GM12865 (cell line): ENCODE measurements around the gene CREB1.

Experiments used
- DNase-seq: peaks from one replicate; pipeline ENCODE4 v3.0.0; 2010; ENCODE audit warnings: low read depth
- H3K4me3 ChIP-seq: 2 replicates; pipeline ENCODE4 v1.5.1; 2011; ENCODE audit warnings: mild to moderate bottlenecking, low read depth, low read length, control low read depth
- TF ChIP-seq, protein P1 (sequence below): IDR thresholded peaks from 2 replicates; pipeline ENCODE4 v1.5.1; 2011; ENCODE audit warnings: low read length, control low read depth, low read depth, inconsistent platforms; ENCODE audit not compliant: insufficient read depth; ENCODE audit errors: missing control alignments

CREB1 gene

DNA sequence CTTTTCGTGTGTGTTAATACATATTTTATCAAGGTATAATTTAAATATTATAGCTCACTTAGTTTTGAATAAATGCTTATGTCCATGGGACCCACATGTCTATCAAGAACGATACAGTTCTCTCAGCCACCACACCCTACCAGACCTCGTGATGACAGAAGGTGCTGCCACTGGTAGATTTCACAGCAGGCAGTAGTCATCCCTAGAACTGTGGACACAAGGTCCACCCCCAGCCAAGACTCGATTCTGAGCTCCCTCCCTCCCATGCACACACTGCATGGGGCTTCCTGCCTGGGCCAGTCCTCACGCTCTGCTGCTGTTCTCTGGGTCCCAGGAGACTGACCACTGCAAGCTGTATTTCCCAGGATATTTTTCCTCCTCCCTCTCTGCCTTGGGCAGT lies 26.5 kb upstream of the CREB1 start:
- no peak overlapping the region for H3K4me3 ChIP-seq
- TF ChIP-seq, protein P1, sequence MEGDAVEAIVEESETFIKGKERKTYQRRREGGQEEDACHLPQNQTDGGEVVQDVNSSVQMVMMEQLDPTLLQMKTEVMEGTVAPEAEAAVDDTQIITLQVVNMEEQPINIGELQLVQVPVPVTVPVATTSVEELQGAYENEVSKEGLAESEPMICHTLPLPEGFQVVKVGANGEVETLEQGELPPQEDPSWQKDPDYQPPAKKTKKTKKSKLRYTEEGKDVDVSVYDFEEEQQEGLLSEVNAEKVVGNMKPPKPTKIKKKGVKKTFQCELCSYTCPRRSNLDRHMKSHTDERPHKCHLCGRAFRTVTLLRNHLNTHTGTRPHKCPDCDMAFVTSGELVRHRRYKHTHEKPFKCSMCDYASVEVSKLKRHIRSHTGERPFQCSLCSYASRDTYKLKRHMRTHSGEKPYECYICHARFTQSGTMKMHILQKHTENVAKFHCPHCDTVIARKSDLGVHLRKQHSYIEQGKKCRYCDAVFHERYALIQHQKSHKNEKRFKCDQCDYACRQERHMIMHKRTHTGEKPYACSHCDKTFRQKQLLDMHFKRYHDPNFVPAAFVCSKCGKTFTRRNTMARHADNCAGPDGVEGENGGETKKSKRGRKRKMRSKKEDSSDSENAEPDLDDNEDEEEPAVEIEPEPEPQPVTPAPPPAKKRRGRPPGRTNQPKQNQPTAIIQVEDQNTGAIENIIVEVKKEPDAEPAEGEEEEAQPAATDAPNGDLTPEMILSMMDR = no peak
- DNase-seq = peak; percentile 54

DNA sequence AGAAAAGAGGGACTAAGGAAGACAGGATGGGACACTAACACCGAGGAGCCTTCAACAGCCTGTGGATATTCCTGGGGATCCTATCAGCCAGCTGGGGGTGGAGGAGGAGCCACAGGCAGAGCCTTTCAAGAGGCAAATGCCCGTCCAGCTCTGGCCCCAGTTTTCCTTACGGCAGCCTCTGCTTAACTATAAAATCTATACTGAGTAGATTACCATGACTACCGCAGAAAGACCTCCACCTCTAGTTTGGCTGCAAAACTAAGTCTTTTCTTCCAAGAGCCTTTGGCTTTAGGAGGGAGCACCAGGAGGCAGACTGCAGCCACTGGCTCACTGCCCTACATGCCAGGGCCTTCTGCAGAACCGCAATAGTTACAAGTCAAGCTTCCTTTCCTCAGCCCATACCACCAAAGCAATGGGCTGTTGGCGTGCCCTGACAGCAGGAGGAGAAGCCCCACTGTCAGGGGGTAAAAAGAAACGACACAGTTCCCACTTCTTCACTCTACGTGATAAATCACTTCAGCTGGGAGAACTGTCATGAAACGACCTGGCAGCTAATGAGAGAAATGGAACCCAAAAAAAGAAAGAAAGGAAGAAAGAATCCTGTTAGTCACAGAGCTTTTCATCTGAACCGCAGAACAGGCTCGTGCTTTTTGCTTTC lies 25.1 kb upstream of the CREB1 start:
- no peak overlapping the region for H3K4me3 ChIP-seq
- no peak for DNase-seq
- TF ChIP-seq, protein P1 = no peak

DNA sequence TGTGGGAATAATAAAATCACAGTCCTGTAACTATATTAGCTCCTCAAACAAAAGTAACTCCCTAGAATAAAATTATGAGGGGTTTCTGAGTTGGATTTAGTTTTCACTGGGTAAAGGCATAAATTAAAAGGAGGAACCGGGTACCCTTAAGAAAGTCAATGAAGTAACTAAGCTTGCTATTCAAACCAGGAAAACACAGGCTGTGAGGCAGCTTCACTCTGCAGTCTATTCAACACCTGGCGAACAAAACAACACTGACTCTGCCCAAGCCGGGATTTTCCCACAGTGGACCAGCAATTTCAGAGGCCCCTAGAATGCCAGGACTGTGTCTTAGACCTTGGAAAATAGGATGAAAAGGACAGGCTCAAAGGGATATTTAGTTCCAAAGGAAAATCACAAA lies 24.6 kb upstream of the CREB1 start:
- no peak overlapping the region for H3K4me3 ChIP-seq
- DNase-seq = no peak
- TF ChIP-seq, protein P1 = no peak

DNA sequence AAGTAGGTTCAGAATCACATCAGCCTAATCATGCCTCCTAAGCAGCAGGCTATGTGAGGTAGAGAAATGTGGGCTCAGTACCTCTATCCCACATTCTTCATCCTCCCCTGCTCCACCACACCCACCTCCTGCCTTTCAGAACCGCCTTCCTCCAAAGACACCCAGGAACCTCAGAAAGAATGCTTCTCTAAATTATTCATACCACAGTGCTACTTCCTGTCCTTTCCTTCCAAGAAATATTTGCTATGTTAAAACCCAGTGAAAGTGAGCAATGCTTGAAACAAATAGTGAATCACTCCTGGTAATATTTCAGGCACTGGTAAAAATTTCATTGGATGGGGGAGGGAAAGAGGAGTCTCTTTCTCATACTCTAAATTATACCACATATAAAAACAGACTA lies 24.0 kb upstream of the CREB1 start:
- no peak for DNase-seq
- TF ChIP-seq, protein P1 = no peak
- no peak overlapping the region for H3K4me3 ChIP-seq

DNA sequence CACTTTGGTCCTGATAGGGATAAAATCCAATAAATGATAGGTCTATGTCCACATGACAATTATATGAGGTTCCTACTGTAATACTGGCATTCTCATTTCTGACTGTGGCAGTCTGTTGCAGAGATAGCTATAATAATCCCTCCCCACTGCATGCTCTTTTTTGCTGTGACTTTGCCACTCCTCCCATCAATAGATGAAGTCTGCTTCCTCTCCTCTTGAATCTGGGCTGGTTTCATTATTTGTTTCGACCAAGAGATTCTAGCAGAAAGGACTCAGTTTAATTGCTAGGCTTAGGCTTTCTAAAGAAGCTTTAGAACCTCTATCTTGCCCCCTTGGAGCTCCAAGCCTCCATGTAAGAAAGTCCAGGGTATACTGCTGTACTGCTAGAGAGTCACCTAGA lies 23.3 kb upstream of the CREB1 start:
- peak; percentile 48 for DNase-seq
- no peak overlapping the region for H3K4me3 ChIP-seq
- TF ChIP-seq, protein P1 = no peak

DNA sequence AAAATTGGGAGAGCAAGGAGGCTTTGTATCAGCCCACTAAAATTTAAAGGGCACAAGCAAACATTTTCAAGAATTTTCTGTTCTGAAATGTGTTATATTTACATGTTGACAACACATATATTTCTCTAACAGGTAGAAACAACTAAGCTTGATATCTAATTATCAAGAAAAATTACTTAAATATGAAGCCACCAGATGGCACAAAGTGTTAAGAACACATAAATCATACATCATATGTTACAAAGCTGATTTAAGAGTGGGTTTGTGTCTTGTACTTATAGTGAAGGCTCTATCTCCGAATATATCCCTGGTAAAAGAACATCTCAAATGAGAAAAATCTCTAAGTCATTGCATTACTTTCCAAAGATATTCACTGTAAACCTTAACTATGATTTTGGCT lies 19.6 kb upstream of the CREB1 start:
- no peak for DNase-seq
- H3K4me3 ChIP-seq = no peak overlapping the region
- TF ChIP-seq, protein P1 = no peak

DNA sequence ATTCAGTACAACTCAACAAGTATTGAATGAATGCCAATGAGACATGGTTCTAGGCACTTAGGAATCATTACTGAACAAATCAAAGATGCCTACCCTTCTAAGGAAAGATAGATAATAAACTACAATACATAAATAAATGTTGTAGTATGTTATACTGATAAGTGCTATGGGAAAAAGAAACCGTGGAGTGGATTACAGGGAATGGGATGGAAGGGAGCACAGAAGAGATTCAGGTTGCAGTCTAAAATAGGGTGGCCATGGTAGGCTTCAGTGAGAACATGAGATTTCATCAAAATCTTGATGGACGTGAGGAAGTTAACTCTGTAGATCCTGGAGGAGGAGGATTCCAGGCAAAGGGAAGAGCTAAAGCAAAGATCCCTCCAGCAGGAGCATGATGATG lies 17.9 kb upstream of the CREB1 start:
- TF ChIP-seq, protein P1 = no peak
- no peak for DNase-seq
- H3K4me3 ChIP-seq = no peak overlapping the region
